GM18517 (cell line): ENCODE measurements around the gene MCF2L2.

Experiments
- ATAC-seq: cut with Tn5 transposase; IDR thresholded peaks from one replicate; pipeline ENCODE4 v1.9.1; 2021; ENCODE audit warnings: mild to moderate bottlenecking, moderate library complexity; ENCODE audit not compliant: unreplicated experiment

Gene MCF2L2

DNA sequence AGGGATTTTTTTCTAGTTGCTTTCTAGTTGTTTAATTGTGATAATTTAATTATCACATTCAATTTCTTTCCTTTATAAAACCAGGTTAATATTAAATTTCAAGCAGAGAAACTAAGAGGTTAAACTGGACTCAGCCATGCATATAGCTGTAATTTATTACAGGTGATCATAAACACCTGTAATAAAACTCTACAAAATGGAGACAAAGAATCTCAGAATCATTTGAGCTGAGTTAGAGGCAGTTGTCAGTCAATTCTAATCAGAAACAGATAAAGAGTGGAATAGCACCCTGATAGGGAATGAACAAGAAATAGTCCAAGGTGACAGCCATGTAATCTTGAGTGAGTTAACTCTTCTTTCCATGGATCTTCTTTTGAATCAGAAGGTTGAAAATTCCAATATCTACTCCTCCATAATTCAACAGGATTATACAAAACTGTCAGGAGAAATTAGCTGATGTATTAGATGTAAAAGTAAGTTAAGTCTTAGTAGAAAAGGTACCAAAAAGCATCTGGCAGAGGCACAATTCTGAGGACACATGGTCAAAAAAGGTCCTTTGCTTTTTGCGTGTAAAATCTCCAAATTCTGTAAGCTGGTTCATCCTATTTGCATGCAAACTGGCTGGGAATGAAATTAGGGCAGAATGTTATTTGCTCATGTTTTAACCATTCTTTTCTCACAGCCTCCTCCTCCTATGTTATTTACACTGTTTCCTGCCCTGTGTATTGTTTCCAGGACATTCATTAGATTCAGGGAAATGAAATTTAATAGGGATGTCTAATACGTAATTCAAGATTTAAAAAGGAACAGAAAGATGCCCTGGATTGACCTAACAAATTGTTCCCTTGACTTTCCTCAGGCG is 214.8 kb downstream of the MCF2L2 start:
- no peak for ATAC-seq

DNA sequence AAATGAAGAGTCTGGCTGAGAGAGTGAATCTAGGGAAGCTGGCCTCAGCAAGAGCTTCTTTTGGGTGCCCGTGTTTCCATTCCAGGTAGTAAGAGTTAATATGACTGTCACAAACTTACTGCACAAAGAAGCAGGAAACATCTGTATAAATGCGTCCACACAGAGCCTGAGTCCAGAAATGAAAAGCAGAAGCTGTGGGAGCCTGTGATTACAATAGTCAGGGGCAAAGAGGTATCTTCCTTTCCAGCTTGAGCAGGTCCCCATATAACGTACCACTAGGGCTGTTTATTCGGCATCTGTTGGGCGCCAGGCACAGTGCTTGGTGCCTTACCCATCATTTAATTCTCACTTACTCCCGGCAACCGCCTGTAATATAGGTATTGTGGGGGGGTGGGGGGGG is 215.9 kb downstream of the MCF2L2 start:
- no peak for ATAC-seq

DNA sequence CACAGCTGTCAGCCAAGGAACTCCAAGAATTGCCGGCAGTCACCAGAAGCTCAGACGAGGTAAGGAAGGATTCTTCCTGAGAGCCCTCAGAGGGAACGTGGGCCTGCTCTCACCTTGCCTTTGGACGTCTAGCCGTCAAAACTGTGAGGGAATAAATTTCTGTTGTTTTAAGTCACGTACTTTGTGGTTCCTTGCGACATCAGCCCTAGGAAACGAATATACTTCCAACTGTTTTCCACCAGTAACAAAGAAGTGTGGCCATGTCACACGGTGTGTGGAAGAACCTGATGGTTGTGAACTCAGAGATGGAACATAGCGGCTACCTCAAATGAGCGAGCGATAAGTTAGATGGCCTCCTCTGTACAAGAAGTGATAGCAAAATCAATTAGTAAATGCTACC is 216.3 kb downstream of the MCF2L2 start:
- no peak for ATAC-seq

DNA sequence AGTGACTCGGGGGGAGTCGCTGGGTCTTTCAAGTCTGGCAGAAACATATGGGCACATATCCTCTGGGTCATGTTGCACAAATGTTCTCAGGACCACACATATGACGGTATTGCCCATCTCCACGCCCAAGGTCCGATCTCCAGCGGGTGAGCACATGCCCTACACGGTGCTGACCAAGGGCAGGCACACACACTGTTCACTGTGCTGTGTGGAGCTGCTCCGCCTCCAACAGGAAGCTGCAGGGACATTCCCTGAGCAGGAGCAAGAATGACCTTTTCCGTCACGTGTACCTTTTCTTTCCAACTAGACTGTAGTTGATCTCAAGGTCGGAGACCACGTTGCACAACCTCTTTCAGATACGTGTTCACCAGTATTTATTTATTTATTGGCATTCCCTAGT is 217.1 kb downstream of the MCF2L2 start:
- ATAC-seq: no peak

DNA sequence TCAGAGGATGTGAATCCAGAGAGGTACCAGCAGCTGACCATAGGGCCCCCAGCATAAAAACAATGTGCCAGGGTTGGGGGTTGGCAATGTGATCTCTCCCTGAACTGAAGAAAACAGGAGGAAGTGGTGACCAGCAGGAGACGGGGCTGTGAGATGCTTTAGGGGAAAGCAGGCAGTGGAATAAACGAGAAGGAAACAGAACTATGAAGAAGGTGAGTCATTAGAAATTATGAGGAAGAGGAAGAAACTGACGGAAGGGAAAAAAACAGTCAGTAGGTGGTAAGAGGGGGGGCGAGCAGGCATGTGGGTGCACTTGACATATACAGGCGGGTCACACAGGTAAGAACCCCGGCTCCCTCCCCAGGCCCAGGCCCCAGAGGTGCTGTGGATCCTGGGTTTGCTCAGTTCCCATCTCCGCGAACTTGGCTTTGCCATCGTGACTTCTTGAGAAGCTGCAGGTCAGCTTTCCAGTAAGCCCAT is 217.5 kb downstream of the MCF2L2 start:
- ATAC-seq: no peak

DNA sequence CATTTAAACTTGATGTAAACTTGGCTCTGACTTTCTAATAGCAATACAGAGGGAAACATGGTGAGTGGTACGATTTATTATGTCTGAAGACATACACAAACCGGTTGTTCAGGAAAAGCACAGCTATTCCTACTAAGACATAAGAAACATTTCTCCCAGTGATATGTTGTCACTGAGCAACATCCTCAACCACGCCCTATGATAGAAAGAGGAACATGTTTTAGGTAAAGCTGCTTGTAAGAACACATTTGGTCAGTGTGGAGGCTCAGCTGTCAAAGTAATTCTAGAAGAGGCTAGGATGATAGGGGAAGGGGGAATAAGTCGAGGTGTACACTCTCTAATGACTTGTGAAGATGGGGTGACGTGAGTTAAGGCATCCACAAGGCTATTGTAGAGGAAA is 218.1 kb downstream of the MCF2L2 start:
- no peak for ATAC-seq

DNA sequence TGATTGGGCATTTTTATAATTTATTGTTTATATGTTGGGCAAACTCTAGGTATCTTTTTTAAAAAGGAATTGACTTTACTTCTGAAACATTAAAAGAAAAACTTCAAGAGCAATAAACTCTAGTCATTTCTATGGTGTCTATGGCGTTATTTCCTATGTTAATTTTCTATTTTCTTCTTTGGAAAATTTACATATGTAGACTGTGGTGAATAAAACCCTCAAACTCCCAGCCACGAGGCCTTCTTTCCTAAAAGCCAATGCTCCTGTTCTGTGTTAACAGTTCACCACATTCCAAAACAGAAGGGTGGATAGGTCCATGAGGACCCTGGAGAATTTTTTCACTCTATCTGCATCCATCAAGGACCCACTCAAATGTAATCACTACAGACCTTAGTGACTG is 219.6 kb downstream of the MCF2L2 start:
- no peak for ATAC-seq

DNA sequence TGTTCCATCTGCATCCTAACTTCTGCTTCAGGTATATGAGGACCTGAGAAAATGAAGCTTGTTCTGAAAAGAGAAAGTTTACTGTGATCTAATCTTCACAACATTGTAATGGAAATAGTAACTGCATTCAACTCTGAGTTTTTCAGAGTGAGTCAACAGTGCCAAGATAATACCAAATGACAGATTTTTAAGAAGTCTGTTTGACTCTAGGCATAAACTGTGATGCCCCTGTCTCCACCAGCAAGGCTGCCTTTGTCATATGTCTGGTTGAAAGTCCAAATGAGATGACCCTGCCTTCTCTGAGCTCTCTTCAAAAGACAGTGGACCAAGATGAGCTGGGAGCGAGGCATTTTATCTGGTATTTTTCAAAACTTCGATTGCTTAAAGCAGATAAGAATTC is 220.2 kb downstream of the MCF2L2 start:
- no peak for ATAC-seq

DNA sequence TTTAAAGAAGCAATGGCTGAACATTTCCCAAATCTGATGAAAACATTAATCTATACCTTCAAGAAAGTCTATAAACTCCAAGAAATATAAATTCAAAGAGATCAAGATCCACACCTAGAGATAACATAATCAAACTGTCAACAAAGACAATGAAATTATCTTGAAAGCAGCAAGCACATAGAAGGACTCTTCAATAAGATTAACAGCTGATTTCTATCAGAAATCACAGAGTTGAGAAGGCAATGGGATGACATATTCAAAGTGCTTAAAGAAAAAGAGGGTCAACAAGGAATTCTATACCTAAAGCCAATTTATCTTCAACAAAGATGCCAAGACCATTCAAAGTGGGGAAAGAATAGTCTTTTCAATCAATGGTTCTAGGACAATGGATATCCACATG is 224.7 kb downstream of the MCF2L2 start:
- no peak for ATAC-seq

DNA sequence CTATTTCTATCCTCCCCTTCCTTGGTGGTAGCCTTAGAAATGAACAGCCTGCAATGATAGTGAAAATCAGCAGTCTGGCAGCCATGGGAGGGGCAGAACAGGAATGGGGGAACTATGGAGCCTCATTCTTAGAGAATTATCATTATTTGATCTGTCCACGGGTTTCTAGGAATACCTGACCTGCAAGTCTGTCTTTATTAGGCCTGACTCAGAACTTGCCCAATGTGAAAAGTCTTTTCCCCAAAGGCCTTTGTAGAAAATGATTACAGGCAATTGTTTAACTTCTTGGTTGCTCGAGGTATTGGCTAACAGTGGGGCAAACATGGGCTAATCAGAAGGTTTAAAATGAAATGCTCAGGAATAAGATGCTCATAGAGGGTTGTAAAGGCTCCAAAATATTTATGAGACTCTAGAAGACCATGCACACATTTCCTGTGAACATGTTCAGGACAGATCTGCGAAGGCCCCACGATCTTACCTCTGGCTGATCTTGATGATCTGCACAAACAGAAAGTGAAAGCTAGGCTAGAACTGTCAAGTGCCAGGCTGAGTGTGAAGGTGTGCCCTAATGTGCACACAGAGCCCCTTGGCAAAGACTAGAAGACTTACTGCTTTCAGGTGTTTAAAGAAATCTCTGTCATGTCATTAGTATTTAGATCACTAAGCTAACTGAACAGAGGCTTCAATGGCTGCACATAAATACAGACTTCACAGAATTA is 226.3 kb downstream of the MCF2L2 start:
- ATAC-seq: no peak

DNA sequence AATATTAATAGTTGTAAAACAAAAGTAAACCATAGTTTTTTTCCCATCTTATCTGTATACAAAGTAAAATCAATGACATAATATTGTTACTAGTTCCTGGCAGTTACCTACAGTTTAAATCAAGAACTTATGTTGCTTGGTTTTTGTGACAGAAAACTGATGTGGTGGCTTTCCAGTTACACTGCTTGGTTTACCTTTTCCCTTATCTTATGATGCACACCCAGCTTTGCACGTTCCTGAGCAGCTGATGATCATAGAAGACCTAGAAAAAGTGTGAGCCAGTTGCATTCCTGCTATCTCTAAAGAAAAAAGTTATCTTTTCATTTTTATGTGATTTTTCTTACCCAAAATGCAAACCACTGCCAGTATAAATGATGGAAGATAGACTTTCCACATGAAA is 229.5 kb downstream of the MCF2L2 start:
- ATAC-seq: no peak

DNA sequence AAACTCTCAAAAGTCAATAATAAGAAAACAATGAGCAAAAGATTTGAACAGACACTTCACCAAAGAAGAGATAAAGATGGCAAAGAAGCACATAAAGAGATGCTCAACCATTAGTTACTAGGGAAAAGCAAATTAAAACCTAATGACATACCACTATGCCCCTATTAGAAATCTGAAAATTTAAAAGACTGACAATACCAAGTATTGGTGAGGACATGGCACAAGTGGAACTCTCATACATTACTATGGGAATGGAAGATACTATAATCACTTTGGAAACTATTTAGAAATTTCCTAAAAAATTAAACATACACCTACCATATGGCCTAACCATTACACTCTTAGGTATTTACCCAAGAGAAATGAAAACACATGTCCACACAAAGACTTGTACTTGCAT is 230.7 kb downstream of the MCF2L2 start:
- ATAC-seq: no peak

DNA sequence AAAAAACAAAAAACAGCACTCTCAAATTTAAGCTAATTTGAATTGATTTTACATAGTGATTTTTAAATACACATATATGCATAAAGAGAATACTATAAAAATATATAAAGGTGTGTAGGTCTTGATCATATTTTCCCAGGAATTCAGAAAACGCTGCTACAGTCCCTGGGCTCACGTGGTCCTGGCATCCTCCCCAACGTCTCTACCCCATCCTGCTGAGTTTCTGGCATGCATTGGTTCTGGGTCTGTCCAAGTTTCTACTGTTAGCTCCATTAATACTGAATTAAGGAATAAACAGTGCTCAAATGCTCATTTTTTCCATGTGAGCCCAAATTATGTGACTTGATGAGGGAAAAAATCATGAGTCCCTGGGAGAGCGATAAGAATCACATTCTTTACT is 233.2 kb downstream of the MCF2L2 start:
- no peak for ATAC-seq

DNA sequence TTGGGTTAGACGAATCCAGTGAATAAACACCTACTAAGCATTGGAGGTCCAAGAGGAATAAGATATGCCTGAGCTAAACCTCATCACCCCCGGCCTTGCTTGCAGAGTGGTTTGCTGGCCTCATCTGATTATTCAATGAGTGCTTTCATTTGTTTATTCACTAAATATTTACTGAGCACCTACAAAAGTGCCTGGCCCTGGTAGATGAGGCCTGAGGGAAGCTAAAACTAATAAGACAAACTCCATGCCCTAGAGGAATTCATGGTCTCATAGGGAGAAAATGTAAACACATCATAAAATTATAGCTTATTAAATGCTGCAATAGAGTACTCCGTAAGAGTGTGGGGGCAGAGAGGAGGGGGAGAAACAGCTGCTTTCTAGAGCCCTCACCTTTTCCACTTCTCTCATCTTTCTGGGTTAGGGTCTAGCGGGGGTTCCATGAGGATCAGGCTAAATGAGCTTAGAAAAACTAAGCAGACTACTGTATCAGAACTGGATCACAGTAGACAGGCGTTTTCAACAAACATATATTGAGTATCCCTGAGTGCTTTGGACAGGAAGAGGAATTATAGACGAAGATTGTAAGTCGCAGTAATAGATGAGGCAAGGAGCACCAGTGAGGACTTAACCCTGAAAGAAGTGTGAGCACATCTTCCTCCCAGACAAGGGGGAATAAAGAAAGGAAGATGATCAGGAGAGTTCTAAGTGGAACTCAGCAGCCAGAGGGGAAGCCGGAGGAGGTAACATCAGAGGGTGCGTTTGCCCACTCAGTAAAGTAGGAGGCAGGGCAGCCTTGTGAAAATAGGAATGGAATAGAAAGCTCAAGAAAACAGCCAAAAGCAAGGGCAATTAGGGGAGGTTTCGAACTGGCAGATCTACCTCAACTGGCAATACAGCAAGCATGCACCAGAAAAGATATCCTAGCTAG is 234.4 kb downstream of the MCF2L2 start:
- ATAC-seq: no peak

DNA sequence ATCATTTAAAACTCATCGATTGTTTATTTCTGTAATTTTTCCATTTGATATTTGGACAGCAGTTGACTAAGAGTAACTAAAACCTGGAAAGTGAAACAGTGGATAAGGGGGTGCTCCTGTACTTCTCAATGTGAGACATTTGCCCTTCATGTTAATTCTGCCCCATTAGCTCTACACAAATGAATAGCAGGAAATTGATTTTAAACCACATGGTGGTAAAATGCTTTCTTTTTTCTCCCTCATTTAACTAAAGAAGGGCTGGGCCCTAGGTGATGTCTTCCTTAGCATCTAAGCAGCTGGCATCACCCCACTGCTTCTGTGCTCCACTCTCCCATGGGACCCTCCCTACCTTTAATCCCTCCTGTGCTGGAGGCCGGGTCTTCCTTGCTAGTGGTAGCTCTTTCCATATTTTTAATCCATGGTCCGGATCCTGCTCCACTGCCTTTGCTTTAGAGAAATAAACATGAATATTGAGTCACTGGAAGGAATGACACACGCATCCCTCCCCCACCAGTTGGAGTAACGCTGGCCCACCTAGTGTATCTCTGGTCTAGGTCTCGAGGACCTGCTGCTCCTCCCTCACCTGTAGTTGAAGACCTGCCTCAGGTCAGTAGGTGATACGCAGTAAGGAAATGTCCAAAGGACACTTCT is 235.6 kb downstream of the MCF2L2 start:
- ATAC-seq: no peak

DNA sequence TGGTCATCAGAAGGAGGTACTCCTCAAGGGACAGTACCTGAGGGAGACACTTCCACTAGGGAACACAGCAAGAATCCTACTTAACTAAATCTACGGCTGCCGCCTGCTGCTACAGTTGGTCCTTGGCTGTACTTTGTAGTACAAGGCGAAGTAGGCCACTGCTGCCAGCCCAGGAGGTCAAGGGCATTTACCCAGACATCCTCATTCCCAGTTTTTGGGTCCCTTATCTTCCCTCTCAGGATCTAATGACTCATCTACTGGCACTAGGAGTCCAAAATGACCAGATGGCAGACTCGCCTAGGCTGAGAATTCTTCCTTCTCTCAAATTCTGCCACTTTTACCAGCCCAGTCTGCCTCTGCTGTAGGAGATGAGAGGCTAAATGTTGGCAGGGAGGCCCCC is 238.8 kb downstream of the MCF2L2 start:
- no peak for ATAC-seq

DNA sequence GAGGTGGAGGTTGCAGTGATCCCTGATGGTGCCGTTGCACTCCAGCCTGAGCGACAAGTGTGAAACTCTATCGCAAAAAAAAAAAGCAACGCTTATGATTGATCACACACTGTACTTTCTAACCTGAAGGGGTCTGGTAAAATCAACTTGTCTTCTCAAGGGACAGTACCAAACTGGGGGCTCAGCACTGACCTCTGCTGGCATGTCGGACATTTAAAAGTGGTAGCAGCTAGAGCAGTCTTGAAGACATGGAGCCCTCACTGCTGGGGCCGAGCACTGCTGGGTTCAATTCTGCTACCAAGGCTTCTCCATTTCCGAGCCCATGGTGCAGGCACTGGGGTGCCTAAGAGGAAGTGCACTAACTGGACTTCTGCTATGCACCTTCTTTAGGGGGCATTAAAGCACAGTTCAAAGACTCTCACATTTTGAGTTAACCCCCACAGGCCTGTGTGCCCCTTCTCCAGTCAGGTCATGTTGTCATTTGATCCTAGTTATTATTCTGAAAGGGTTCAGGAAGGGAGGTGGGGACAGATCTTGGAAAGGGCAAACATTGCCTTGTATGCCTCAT is 239.4 kb downstream of the MCF2L2 start:
- no peak for ATAC-seq

DNA sequence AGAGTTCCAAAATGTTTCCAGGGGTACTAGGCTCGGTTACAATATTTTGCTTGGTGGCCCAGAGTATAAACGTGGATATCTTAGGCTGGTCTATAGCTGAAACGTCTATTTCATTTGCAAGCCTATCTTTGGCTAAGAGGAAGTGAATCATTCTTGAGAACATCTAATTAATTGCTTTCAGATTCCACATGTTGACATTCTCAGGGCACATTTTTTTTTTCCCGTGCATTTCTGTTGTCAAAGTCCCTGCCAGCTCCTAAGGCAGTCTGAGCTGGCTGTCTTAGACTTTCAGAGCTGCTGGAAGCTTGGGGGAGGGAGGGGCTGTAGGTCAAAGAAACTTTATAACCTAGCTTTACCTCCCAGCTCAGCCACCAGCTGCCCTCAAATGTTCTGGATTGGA is 242.7 kb downstream of the MCF2L2 start:
- no peak for ATAC-seq

DNA sequence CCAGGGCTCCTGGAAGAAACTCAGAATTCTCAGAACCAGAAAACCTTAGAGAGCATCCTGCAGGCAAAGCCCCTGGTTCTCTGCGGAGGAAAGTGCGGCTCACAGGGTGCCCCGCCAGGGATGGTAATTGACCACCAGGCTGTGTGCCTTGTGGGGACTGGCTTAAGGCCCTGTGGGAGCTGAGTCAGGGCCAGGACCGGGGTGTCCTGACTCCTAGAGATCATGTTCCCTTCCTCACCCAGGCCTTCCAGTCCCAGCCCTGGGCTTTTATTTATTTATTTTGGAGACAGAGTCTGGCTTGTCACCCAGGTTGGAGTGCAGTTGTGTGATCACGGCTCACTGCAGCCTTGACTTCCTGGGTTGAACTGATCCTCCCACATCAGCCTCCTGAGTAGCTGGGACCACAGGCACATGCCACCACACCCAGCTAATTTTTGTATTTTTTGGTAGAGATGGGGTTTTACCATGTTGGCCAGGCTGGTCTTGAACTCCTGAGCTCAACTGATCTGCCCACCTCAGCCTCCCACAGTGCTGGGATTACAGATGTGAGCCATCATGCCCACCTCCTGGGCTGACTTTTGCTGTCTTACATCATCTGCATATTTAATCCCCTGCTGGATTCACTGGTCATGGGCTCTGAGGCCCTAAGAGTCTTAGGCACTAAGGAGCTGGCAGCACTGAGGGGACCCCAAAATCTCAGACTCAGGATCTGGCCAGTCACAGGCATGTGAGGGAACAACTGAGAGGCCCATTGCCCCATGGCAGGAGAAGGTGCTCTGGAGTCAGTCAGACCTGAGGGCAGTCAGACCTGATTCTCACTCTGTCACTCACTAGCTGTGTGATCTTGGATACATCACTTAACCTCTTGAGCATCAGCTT is 245.4 kb downstream of the MCF2L2 start:
- no peak for ATAC-seq
